Medulla oblongata (tissue), 1 donor: ENCODE data around the gene ACAA2.

Experiments used
- DNase-seq: peaks from one replicate; pipeline ENCODE4 v3.0.0-alpha.2; 2015; ENCODE audit errors: extremely low spot score

ACAA2 gene

GRCh38 chr18:49767111-49768050 is 46.0 kb downstream of the ACAA2 start:
- peak; percentile 16 for DNase-seq

GRCh38 chr18:49766646-49767045 is 46.7 kb downstream of the ACAA2 start:
- no peak for DNase-seq

- no peak for DNase-seq
Observed at GRCh38 chr18:49764032-49764431, 49.3 kb downstream of the ACAA2 start.

- no peak for DNase-seq
Observed at GRCh38 chr18:49763590-49763989, 49.7 kb downstream of the ACAA2 start.

GRCh38 chr18:49762191-49763077 is 50.9 kb downstream of the ACAA2 start:
- no peak for DNase-seq

GRCh38 chr18:49761771-49762170 is 51.6 kb downstream of the ACAA2 start:
- DNase-seq, result no peak

GRCh38 chr18:49758263-49758610 is 55.1 kb downstream of the ACAA2 start:
- DNase-seq, result no peak

GRCh38 chr18:49757513-49758262 is 55.6 kb downstream of the ACAA2 start:
- no peak for DNase-seq

GRCh38 chr18:49756671-49757362 is 56.5 kb downstream of the ACAA2 start:
- no peak for DNase-seq

- DNase-seq, result no peak
Observed at GRCh38 chr18:49756135-49756534, 57.2 kb downstream of the ACAA2 start.

- no peak for DNase-seq
Observed at GRCh38 chr18:49755489-49755888, 57.8 kb downstream of the ACAA2 start.

GRCh38 chr18:49754866-49755265 is 58.5 kb downstream of the ACAA2 start:
- no peak for DNase-seq

GRCh38 chr18:49753643-49754042 is 59.7 kb downstream of the ACAA2 start:
- DNase-seq, result no peak

- no peak for DNase-seq
Observed at GRCh38 chr18:49752095-49752457, 61.3 kb downstream of the ACAA2 start.

GRCh38 chr18:49751427-49752094 is 61.8 kb downstream of the ACAA2 start:
- no peak for DNase-seq

GRCh38 chr18:49749563-49749962 is 63.8 kb downstream of the ACAA2 start:
- DNase-seq, result no peak

- DNase-seq, result no peak
Observed at GRCh38 chr18:49747876-49748275, 65.5 kb downstream of the ACAA2 start.

- no peak for DNase-seq
Observed at GRCh38 chr18:49745045-49746014, 68.0 kb downstream of the ACAA2 start.

- DNase-seq, result no peak
Observed at GRCh38 chr18:49744376-49745008, 68.8 kb downstream of the ACAA2 start.
